Measurements from ENCODE around the gene TNFRSF6B.

- TF ChIP-seq, protein P1, sequence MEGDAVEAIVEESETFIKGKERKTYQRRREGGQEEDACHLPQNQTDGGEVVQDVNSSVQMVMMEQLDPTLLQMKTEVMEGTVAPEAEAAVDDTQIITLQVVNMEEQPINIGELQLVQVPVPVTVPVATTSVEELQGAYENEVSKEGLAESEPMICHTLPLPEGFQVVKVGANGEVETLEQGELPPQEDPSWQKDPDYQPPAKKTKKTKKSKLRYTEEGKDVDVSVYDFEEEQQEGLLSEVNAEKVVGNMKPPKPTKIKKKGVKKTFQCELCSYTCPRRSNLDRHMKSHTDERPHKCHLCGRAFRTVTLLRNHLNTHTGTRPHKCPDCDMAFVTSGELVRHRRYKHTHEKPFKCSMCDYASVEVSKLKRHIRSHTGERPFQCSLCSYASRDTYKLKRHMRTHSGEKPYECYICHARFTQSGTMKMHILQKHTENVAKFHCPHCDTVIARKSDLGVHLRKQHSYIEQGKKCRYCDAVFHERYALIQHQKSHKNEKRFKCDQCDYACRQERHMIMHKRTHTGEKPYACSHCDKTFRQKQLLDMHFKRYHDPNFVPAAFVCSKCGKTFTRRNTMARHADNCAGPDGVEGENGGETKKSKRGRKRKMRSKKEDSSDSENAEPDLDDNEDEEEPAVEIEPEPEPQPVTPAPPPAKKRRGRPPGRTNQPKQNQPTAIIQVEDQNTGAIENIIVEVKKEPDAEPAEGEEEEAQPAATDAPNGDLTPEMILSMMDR (IDR thresholded peaks at IDR 0.05), result no peak
- TF ChIP-seq ZFX (IDR thresholded peaks at IDR 0.05; ENCODE audit: borderline replicate concordance), result no peak
These were observed 14.8 kb upstream of the TNFRSF6B start for GRCh38 chr20:63681609-63682142.

All from 22Rv1 (cell line).